HG03575 (cell line): ENCODE results near the gene STXBP2.

Experiments
- ATAC-seq: cut with Tn5 transposase; IDR thresholded peaks from one replicate; pipeline ENCODE4 v1.9.1; 2021; ENCODE audit not compliant: unreplicated experiment, insufficient number of reproducible peaks, low FRiP score; ENCODE audit errors: extremely low read depth

Gene STXBP2

DNA sequence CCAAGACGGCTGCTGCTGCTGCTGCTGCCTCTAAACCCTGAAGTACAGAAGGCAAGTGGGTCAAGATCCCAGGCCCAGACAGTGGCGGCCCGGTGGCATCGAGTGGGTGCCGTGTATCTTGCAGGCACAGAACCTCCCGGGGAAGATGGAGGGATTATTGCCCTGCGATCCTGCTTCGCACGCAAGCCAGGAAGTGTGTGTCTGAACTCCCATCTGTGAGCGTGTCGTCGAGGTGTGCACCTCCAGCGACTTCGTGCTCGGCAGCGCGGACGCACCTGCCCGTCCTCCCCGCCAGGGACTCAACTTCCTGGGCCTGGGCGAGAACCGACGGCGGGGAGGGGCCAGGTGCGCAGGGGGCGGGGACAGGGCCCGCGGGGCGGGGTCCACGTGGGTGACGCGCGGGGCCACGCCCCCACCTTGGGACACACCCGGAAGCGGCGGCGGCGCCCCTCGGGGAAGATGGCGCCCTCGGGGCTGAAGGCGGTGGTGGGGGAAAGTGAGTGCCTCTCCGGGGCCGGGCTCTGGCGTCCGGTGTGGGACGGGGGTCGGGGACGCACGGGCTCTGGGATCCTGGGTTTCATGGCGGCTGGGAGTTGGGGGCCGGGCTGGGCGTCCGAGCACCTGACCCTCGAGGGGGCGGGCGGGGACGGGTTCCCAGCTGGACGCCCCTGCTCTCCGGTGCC is at the start of gene STXBP2:
Gene STXBP2 (plus strand): TSS at position 420 of the 683 bp plus-strand sequence. CDS start 40 bp downstream, at position 460.
- no peak for ATAC-seq

- no peak for ATAC-seq
These were observed 47.1 kb upstream of the STXBP2 start for GRCh38 chr19:7589822-7590221.

DNA sequence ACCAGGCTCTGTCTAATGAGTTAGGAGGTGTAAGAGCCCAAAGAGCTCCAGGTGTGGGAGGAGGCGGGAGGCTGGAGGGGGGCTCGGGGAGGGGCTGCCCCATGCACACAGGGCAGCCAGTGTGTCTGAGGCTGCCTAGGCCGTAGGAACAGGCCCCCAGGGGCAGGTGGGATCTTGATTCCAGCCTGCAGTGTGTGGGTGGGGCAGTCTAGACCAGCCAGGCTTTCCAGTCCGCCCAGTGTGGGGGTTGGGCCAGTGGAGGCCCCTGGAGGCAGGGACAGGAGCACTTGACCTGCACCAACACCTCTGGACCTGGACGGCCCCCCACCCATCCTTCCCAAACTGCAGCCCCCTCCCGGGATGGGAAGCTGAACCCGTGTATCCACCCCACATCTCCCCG is 46.7 kb upstream of the STXBP2 start:
- no peak for ATAC-seq

DNA sequence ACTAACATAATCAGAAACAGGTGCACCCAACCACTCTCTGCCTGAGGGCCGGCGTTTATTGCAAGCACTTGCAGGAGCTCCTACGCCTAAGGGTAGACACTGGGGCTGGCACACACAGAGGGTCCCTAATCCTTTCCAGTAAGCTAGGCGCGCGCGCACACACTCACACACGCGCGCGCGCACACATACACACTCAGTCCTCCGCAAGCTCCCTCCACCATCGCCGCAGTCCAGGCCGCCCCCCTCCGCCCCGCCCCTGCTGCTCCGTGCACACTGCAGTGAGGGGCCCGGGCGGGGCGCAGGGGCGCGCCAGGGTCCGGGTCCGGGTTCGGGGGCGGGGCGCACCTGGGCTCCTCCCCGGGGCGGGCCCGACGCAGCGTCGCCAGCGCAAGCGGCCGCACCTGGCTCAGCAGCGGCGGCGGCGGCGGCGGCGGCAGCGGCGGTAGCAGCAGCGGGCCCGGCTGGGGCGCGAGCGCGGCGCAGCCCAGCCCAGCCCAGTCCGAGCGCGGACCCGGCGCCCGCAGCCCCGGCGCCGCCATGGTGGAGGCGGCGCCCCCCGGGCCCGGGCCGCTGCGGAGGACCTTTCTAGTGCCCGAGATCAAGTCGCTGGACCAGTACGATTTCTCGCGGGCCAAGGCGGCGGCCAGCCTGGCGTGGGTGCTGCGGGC is 41.3 kb upstream of the STXBP2 start, which contains the start of gene CAMSAP3:
Gene CAMSAP3 (plus strand): TSS at position 398 of the 668 bp plus-strand sequence. CDS start 140 bp downstream, at position 538.
- no peak for ATAC-seq

DNA sequence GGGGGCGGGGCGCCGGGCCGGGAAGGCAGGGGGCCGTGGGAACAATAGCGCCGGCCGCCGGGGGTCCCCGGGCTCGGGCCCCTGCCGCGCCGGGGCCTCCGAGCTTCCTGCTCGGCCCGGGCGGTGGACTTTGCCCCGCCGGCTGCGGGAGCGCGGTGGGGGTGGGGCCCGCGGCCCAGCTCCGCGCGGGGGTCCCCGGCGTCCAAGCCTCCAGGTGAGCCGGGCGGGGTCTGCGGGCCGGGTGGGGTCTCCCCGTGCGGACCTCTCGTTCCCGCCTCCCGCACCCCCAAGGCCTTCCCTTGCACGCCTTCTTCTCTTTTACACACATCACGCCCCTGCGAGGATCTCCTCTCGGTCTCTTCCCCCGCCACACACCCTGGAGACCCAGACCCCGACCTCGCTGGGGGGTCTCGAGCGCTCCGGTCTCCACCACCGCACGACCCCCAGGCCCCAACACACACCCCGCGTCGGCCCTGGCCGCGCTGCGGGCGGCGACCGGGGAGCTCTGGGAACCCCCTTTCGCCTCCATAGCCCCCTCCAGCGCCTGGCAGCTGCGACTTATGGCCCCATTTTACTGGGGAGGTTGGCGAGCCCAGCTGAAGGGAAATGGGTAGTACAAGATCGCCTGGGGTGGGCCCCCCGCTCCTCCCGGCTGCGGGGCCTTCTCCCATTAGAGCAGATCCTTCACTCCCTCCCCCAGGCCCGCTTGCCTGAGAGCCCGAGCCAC is 40.5 kb upstream of the STXBP2 start:
- no peak for ATAC-seq

DNA sequence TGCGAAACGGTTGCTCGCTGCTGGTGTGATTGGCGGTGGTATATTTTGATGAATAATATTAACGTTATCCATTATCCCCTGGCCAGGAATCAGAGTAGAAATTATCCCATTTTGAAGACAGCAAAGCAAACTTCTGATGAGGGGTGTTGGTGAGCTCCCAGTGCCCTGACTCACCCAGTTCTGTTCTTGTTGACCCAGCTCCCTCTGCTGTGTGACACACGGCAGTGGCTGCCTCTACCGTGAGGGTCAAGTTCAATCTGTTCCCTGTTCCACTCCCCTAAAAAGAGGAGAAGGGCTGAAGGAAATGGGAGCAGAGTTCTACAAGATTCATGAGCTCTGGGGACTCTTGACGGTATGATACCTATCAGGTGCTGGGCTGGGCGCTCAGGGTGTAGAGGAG is 39.2 kb upstream of the STXBP2 start:
- ATAC-seq: no peak

GRCh38 chr19:7598180-7598579 is 38.7 kb upstream of the STXBP2 start:
- ATAC-seq: no peak

GRCh38 chr19:7600721-7601120 is 36.2 kb upstream of the STXBP2 start:
- no peak for ATAC-seq

GRCh38 chr19:7602240-7602934 is 34.5 kb upstream of the STXBP2 start:
- ATAC-seq: no peak

GRCh38 chr19:7602935-7603497 is 33.9 kb upstream of the STXBP2 start:
- ATAC-seq: no peak

DNA sequence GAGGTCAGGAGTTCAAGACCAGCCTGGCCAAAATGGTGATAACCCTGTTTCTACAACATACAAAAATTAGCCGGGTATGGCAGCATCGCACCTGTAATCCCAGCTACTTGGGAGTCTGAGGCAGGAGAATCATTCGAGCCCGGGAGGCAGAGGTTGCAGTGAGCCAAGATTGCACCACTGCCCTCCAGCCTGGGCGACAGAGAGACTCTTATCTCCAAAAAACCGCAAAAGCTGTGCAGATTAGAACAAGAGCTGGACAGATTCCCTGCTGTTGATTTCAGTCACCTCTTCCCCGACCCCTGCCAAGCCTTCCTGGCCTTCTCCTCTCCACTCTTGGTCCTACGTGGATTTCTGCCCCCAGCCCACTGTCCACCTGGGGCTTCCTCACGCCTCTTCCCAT is 33.0 kb upstream of the STXBP2 start:
- no peak for ATAC-seq

DNA sequence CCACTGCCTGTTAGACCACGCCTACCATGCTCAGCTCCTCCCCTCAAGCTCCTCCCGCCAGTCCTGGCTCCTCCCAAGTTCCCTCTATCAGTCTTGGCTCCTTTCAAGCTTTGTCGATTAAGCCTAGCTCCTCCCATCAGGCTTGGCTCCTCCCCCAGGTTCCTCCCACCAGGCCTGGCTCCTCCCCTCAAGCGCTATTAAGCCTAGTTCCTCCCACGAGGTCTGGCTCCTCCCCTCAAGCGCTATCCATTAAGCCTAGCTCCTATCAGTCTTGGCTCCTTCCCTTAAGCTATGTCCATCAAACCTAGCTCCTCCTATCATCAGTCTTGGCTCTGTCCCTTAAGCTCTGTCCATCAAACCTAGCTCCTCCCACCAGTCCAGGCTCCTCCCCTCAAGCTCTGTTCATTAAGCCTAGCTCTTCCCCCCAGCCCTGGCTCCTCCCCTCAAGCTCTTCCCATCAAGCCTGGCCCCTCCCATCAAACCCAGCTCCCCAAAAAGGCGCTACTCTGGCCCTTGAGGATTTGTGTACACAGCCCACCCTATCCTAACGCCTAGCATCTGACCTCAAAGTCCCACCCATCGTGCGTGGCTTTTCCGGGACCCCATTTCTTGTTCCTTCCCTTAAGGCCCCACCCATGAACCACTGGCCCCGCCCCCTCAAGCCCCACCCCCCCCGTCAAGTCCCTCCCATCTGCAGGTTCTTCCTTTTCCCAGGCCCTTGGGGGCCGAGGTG is 31.3 kb upstream of the STXBP2 start:
- no peak for ATAC-seq

DNA sequence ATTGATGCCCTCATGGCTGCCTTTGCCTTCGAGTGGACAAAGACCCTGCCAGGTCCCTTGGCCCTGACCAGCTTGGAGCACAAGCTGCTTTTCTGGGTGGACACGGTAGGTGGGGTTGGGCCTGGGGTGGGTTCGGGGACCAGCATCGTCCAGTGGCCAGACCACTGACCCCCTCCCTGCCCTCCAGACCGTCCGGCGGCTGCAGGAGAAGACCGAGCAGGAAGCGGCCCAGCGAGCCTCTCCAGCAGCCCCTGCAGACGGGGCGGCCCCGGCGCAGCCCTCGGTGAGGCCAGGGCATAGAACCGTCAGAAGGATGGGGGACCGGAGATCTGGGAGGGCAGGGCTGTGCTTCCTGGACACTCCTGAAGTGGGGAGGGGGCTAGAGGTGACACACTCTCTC is 30.6 kb upstream of the STXBP2 start:
- no peak for ATAC-seq

- ATAC-seq: no peak
These were observed 29.6 kb upstream of the STXBP2 start for GRCh38 chr19:7607212-7607873.

- no peak for ATAC-seq
These were observed 28.9 kb upstream of the STXBP2 start for GRCh38 chr19:7607874-7608560.

- no peak for ATAC-seq
These were observed 26.2 kb upstream of the STXBP2 start for GRCh38 chr19:7610491-7611240.
